Bronchial epithelial cell (primary cell): Measurements from ENCODE around the gene CNKSR3. TPM values are rescaled to one million over a fixed set of nuclear protein-coding genes. Genes with fewer than 3 reads are reported as not detected.

Experiments
- DNase-seq: peaks from one replicate; pipeline ENCODE4 v3.0.0-alpha.2; 2010; ENCODE audit warnings: low read depth
- FAIRE-seq: peaks from 2 replicates; lab custom pipeline; 2011; peaks lifted over from hg19 to GRCh38; lab: Jason Lieb, UNC
- H3K27me3 ChIP-seq: 2 replicates; pipeline ENCODE4 v1.5.1; 2011; ENCODE audit warnings: low read length; ENCODE audit not compliant: control insufficient read depth, insufficient read depth
- H3K36me3 ChIP-seq: 2 replicates; pipeline ENCODE4 v1.5.1; 2011; ENCODE audit warnings: low read length; ENCODE audit not compliant: control insufficient read depth, insufficient read depth
- H3K4me3 ChIP-seq: 2 replicates; pipeline ENCODE4 v1.5.1; 2011; ENCODE audit warnings: mild to moderate bottlenecking, low read depth, low read length, control low read depth
- total RNA-seq: library from RNA; depleted of rRNA; stranded (reverse); fragments of >200 nt; gene quantifications from 2 replicates; pipeline ENCODE4 v1.2.1, GENCODE V29; 2014
- TF ChIP-seq, protein P1 (sequence below): IDR thresholded peaks from 2 replicates; pipeline ENCODE4 v1.5.1; 2011; ENCODE audit warnings: mild to moderate bottlenecking, moderate library complexity, low read length, control low read depth, inconsistent platforms; ENCODE audit not compliant: insufficient read depth, severe bottlenecking

CNKSR3 gene
- total RNA-seq, 1 donor from 2014 or later: 2.6 TPM

DNA sequence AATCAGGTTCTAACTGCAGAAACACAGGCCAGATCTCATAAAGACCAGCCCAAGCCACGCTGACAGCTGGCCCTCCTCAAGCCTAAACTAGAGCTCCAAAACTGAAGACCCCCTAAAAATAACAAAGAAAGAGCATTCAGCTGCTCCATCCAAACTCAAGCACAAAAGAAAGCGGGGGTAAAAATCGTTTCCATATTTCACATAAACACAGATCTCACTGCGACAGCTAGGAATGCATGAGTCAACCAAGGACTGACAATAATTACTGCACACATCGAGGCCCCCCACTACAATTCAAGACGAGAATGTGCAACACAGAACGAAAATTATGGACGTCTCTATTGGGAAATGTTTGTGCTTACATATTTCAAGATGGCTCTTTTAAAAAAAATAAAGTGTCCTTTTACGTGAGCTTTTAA is 31.1 kb downstream of the CNKSR3 start:
- DNase-seq: no peak
- TF ChIP-seq, protein P1, sequence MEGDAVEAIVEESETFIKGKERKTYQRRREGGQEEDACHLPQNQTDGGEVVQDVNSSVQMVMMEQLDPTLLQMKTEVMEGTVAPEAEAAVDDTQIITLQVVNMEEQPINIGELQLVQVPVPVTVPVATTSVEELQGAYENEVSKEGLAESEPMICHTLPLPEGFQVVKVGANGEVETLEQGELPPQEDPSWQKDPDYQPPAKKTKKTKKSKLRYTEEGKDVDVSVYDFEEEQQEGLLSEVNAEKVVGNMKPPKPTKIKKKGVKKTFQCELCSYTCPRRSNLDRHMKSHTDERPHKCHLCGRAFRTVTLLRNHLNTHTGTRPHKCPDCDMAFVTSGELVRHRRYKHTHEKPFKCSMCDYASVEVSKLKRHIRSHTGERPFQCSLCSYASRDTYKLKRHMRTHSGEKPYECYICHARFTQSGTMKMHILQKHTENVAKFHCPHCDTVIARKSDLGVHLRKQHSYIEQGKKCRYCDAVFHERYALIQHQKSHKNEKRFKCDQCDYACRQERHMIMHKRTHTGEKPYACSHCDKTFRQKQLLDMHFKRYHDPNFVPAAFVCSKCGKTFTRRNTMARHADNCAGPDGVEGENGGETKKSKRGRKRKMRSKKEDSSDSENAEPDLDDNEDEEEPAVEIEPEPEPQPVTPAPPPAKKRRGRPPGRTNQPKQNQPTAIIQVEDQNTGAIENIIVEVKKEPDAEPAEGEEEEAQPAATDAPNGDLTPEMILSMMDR: no peak
- H3K36me3 ChIP-seq: no peaks in the 10 kb centered on the region
- no peak for FAIRE-seq
- H3K27me3 ChIP-seq: no peaks in the 10 kb centered on the region
- no peak overlapping the region for H3K4me3 ChIP-seq

DNA sequence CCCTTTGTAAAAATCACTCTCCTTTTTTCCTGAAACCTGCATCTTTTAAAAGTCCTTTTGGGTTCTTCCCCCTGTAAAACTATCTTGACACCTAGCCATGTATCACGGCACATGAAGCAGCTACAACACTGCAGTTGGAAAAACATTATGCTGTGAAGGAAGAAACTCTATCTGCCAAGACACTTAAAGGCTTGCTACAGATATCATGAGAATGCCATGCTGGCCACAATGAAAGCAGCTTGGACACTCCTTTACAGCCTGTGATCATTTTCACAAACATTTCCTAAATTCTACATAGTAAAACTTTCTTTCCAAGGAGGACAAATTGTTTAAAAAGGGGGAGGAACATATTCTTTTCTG is 31.8 kb downstream of the CNKSR3 start:
- DNase-seq (no peak), FAIRE-seq (no peak)
- Histone ChIP-seq H3K36me3 (no peaks in the 10 kb centered on the region), H3K4me3 (no peak overlapping the region), H3K27me3 (no peaks in the 10 kb centered on the region)
- TF ChIP-seq, protein P1: no peak

DNA sequence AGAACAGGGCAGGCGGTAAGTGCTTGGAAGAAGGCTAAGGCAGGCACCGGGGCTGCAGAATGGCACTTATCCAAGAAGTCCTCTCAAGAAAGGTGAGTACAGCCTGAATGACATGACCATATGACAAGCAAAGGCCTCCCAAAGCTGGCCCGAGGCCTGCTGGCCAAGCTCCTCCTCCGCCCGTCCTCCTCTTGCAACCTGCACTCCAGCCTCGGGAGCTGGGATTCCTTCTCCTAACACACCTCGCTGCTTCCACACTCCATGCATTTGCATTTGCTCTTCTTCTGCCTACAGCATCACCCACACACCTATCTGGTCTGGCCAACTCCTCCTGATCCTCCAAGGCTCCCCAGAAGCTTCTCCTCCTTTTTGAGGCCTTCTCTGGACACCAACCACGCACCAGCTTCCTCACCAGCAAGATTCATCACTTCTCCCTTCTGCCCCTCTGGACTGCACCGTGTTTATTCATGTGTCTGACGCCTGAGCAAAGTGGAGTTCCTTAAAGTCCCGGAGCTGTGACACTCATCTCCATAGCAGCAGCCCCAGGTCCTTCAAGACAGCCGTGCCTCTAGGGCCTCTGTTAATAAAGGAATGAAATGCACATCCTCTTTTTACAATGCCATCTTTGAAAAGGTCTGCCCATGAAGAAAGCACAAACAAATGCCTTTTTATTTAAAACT is 32.3 kb downstream of the CNKSR3 start:
- H3K4me3 ChIP-seq: no peak overlapping the region
- no peaks in the 10 kb centered on the region for H3K27me3 ChIP-seq
- FAIRE-seq (no peak), DNase-seq (no peak)
- H3K36me3 ChIP-seq: no peaks in the 10 kb centered on the region
- TF ChIP-seq, protein P1: no peak

DNA sequence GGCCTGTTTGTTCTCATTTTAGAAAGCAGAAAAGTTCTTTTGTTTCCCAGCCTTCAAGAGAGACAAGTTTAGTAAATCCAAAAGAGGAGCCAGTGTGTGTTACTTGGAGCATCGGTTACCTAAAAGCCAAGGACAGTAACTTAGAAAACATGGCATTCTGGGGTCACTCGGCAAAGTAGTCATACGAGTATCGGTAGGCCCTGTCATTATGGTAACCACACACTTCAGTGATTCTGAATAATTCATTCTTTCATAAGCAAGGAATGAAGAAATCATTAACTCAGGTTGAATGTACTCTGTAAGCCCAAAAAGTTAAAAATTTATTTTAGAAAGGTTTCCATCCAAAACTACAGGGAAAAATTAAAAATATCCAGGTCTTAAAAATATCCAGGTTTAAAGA is 34.0 kb downstream of the CNKSR3 start:
- Histone ChIP-seq H3K36me3 (no peaks in the 10 kb centered on the region), H3K27me3 (no peaks in the 10 kb centered on the region), H3K4me3 (no peak overlapping the region)
- no peak for FAIRE-seq
- no peak for DNase-seq
- TF ChIP-seq, protein P1: no peak

DNA sequence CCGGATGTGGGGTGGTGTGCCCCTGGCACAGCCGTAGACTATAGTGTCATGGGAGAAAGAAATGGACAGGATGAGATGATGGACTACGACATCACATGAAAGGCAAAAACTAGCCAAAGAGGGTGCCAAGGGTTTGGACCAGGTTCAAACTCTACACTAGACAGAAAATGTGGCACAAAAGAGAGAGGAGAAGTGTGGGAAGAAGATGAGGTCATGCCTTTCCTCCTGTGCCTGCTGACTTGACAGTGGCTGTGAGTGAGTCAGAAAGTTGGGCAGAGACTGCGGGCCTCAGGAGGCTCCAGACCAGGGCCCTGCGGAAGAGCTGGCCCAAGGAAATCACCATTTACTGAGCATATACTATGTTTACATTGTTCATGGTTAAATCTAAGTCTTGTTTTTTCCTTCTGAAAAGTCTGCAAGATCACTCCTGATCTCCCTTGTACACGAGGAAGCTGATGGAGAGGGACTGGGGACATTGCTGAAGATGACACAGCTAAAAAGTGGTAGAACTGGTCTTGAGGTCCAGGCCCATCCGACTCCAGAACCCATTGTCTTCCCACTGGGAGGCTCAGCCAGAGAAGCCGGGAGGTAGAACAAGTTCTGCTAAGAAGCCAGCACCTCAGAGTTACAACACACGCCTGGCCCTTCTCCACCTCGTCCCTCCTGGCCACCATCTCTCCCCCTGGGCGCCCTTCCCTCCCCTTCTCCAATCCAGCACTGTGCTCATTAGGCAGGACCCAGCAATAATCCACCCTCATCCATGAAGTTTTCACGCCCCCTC is 35.6 kb downstream of the CNKSR3 start:
- no peaks in the 10 kb centered on the region for H3K36me3 ChIP-seq
- FAIRE-seq (peak; percentile 7), DNase-seq (peak; percentile 82)
- no peak overlapping the region for H3K4me3 ChIP-seq
- no peaks in the 10 kb centered on the region for H3K27me3 ChIP-seq
- TF ChIP-seq, protein P1: no peak
